Adipocyte (in vitro differentiated cells): Measurements from ENCODE around the gene TMEM179B.

ENCODE experiments used
- DNase-seq: peaks from one replicate; pipeline ENCODE4 v3.0.0-alpha.2; 2015; ENCODE audit warnings: low read depth
- H3K27me3 ChIP-seq: replicated peaks from 2 replicates; pipeline ENCODE4 v1.7.0; 2013; ENCODE audit warnings: mild to moderate bottlenecking, low read length, moderate library complexity; ENCODE audit not compliant: control insufficient read depth, insufficient read depth
- H3K36me3 ChIP-seq: 2 replicates; pipeline ENCODE4 v1.7.0; 2013; ENCODE audit warnings: low read length, mild to moderate bottlenecking, moderate library complexity; ENCODE audit not compliant: control insufficient read depth, insufficient read depth, severe bottlenecking
- H3K4me1 ChIP-seq: 2 replicates; pipeline ENCODE4 v1.7.0; 2013; ENCODE audit warnings: mild to moderate bottlenecking, low read length, moderate library complexity; ENCODE audit not compliant: control insufficient read depth, insufficient read depth
- H3K4me3 ChIP-seq: 2 replicates; pipeline ENCODE4 v1.7.0; 2013; ENCODE audit warnings: mild to moderate bottlenecking, low read length, moderate library complexity
- H3K9ac ChIP-seq: 2 replicates; pipeline ENCODE4 v1.7.0; 2013; ENCODE audit warnings: mild to moderate bottlenecking, low read length, moderate library complexity
- H3K9me3 ChIP-seq: 2 replicates; pipeline ENCODE4 v1.7.0; 2013; ENCODE audit warnings: mild to moderate bottlenecking, low read length, moderate library complexity; ENCODE audit not compliant: control insufficient read depth

Gene TMEM179B

GRCh38 chr11:62792202-62792575 lies 5.0 kb downstream of the TMEM179B start:
- Histone ChIP-seq H3K9me3 (no peaks in the 10 kb centered on the region), H3K4me3 (peak overlapping the region; percentile 88), H3K36me3 (peaks cover 66% of the 10 kb centered on the region), H3K27me3 (no peaks in the 10 kb centered on the region), H3K9ac (peak overlapping the region; percentile 93), H3K4me1 (peaks cover 23% of the 10 kb centered on the region)
- no peak for DNase-seq

- no peaks in the 10 kb centered on the region for H3K27me3 ChIP-seq
- peaks cover 83% of the 10 kb centered on the region for H3K36me3 ChIP-seq
- H3K9me3 ChIP-seq = no peaks in the 10 kb centered on the region
- no peak overlapping the region for H3K9ac ChIP-seq
- no peak overlapping the region for H3K4me3 ChIP-seq
- H3K4me1 ChIP-seq = peaks cover 17% of the 10 kb centered on the region
- DNase-seq = no peak
Measured at GRCh38 chr11:62794201-62794775, 7.1 kb downstream of the TMEM179B start.

GRCh38 chr11:62796281-62796680 lies 9.1 kb downstream of the TMEM179B start:
- H3K4me3 ChIP-seq = no peak overlapping the region
- no peak overlapping the region for H3K9ac ChIP-seq
- peaks cover 6% of the 10 kb centered on the region for H3K4me1 ChIP-seq
- H3K27me3 ChIP-seq = no peaks in the 10 kb centered on the region
- DNase-seq = no peak
- H3K36me3 ChIP-seq = peaks cover 89% of the 10 kb centered on the region
- no peaks in the 10 kb centered on the region for H3K9me3 ChIP-seq

- H3K36me3 ChIP-seq = peaks cover 88% of the 10 kb centered on the region
Measured at GRCh38 chr11:62799486-62799885, 12.3 kb downstream of the TMEM179B start.

GRCh38 chr11:62801071-62801470 lies 13.9 kb downstream of the TMEM179B start:
- H3K36me3 ChIP-seq = peaks cover 72% of the 10 kb centered on the region
- no peak overlapping the region for H3K4me3 ChIP-seq
- no peaks in the 10 kb centered on the region for H3K9me3 ChIP-seq
- H3K27me3 ChIP-seq = no peaks in the 10 kb centered on the region
- DNase-seq = no peak
- peaks cover 16% of the 10 kb centered on the region for H3K4me1 ChIP-seq
- H3K9ac ChIP-seq = peak overlapping the region; percentile 13

More at GRCh38 chr11:62799486-62799885, 12.3 kb downstream of the TMEM179B start:
- Histone ChIP-seq H3K27me3 (no peaks in the 10 kb centered on the region), H3K4me3 (no peak overlapping the region), H3K4me1 (peaks cover 10% of the 10 kb centered on the region), H3K9me3 (no peaks in the 10 kb centered on the region), H3K9ac (no peak overlapping the region)
- no peak for DNase-seq

- peaks cover 25% of the 10 kb centered on the region for H3K4me1 ChIP-seq
- H3K36me3 ChIP-seq = peaks cover 39% of the 10 kb centered on the region
- H3K27me3 ChIP-seq = no peaks in the 10 kb centered on the region
- peak; percentile 66 for DNase-seq
- H3K9me3 ChIP-seq = no peaks in the 10 kb centered on the region
- peak overlapping the region; percentile 97 for H3K9ac ChIP-seq
- peak overlapping the region; percentile 97 for H3K4me3 ChIP-seq
Measured at GRCh38 chr11:62804310-62805075, 17.3 kb downstream of the TMEM179B start.

GRCh38 chr11:62805076-62805892 lies 18.1 kb downstream of the TMEM179B start, which contains the start of gene NXF1:
Gene NXF1 (minus strand): TSS chr11:62805440. CDS start chr11:62805356, 84 bp downstream.
- Histone ChIP-seq H3K4me3 (peak within 1 kb of the TSS; percentile 97), H3K27me3 (no peaks in the 10 kb centered on the region), H3K36me3 (peaks cover 31% of the 10 kb centered on the region), H3K9me3 (no peaks in the 10 kb centered on the region), H3K9ac (peak within 1 kb of the TSS; percentile 97), H3K4me1 (peaks cover 25% of the 10 kb centered on the region)
- peak; percentile 97 for DNase-seq

- Histone ChIP-seq H3K9me3 (no peaks in the 10 kb centered on the region), H3K9ac (peak overlapping the region; percentile 97), H3K4me3 (peak overlapping the region; percentile 97), H3K36me3 (peaks cover 24% of the 10 kb centered on the region), H3K27me3 (no peaks in the 10 kb centered on the region), H3K4me1 (peaks cover 25% of the 10 kb centered on the region)
- DNase-seq = no peak
Measured at GRCh38 chr11:62805961-62806441, 18.8 kb downstream of the TMEM179B start.

GRCh38 chr11:62806611-62807121 lies 19.5 kb downstream of the TMEM179B start:
- Histone ChIP-seq H3K4me1 (peaks cover 25% of the 10 kb centered on the region), H3K27me3 (no peaks in the 10 kb centered on the region), H3K4me3 (no peak overlapping the region), H3K9ac (peak overlapping the region; percentile 13), H3K36me3 (peaks cover 17% of the 10 kb centered on the region), H3K9me3 (no peaks in the 10 kb centered on the region)
- peak; percentile 63 for DNase-seq

- Histone ChIP-seq H3K4me3 (no peak overlapping the region), H3K27me3 (no peaks in the 10 kb centered on the region), H3K9me3 (no peaks in the 10 kb centered on the region), H3K9ac (no peak overlapping the region), H3K36me3 (peaks cover 15% of the 10 kb centered on the region), H3K4me1 (peaks cover 13% of the 10 kb centered on the region)
- no peak for DNase-seq
Measured at GRCh38 chr11:62810748-62811147, 23.5 kb downstream of the TMEM179B start.

- peaks cover 24% of the 10 kb centered on the region for H3K36me3 ChIP-seq
- no peak for DNase-seq
- H3K4me1 ChIP-seq = peaks cover 4% of the 10 kb centered on the region
- H3K9ac ChIP-seq = no peak overlapping the region
- H3K27me3 ChIP-seq = no peaks in the 10 kb centered on the region
- H3K9me3 ChIP-seq = no peaks in the 10 kb centered on the region
- no peak overlapping the region for H3K4me3 ChIP-seq
Measured at GRCh38 chr11:62811659-62812058, 24.5 kb downstream of the TMEM179B start.
